HG02970 (cell line): ENCODE results near the gene MYRIP.

Experiments used
- ATAC-seq: cut with Tn5 transposase; IDR thresholded peaks from one replicate; pipeline ENCODE4 v1.9.1; 2021; ENCODE audit warnings: mild to moderate bottlenecking, moderate library complexity, moderate number of reproducible peaks; ENCODE audit not compliant: unreplicated experiment, low FRiP score

MYRIP gene

GRCh38 chr3:39900462-39901002, 91.1 kb downstream of the MYRIP start:
- no peak for ATAC-seq

- ATAC-seq = no peak
These were observed 93.8 kb downstream of the MYRIP start for GRCh38 chr3:39903253-39903652.

DNA sequence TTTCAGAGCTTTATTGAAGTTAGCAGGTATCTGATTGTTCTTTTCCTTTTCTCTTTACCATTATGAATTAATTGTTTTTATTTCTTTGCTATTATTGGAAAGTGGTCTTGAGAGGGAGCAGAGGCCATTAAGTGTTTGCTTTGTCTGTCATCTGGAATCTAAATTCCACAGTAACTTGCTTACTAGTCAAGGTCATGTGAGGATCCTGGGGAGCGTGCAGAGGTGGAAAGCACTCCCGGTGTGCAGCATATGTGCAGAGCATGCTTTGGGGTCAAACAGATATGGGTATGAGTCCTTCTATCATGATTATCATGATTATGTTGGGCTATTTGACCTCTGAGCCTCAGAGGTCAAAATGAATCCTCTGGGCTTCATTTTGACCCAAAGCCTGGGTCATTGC, 96.4 kb downstream of the MYRIP start:
- no peak for ATAC-seq

DNA sequence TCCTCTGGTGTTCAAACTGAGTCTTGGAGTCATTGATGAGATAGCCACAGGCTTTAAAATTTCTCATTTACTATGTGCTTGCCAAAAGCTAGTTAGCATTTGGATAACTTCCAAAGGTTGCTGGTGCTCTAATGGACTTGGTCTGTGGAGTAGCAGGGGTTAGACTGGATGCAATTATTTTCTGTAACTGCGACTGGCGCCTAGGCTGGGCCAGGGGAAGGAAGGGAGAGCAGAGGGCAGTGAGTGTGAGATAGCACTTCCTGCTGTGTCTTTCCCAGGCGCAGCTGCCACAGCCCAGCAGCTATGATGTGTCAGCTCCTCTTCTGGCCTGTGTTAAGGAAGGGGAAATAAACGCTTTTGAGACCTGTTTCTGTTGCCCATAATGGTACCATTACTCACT, 98.6 kb downstream of the MYRIP start:
- no peak for ATAC-seq

- ATAC-seq = no peak
These were observed 100.7 kb downstream of the MYRIP start for GRCh38 chr3:39910135-39910534.

GRCh38 chr3:39910826-39911464, 101.5 kb downstream of the MYRIP start:
- ATAC-seq = no peak

- ATAC-seq = no peak
These were observed 102.3 kb downstream of the MYRIP start for GRCh38 chr3:39911465-39912309.

DNA sequence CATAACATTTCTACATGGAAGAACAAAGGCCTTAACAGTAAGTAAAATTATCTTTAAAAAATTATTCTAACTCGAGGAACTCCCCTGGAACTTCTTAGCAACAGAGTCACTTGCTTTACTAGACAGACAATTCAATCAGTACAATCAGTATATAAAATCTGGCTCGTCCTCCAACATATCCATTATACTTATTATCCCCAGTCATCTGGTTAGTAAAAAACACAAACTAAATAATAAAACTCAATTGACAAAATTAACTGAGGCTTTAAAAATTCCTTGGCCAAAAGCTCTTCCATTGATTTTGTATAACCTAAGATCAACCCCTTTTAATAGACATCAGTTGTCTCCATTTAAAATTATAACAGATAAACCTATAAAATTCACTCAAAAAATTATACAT, 105.6 kb downstream of the MYRIP start:
- no peak for ATAC-seq

- no peak for ATAC-seq
These were observed 107.8 kb downstream of the MYRIP start for GRCh38 chr3:39917065-39917773.

- no peak for ATAC-seq
These were observed 109.9 kb downstream of the MYRIP start for GRCh38 chr3:39919281-39919680.

DNA sequence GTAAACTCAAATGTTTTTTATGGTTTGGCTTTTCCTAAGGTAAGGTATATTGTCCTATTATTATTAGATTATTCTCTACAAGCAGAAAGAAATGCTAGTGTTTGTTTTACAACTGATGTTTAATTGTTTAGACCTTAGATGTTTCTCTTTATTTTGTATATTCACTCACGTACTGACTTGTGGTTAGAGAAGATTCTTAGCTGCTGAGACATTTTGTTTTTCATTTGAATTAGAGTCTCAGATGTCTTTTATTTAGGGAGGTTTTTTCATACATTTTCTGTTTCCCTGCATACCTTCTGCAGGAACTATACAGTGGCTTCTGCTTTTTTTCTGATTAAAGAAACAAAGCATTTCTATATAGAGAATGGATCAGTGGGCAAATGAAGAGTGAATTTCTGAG, 110.9 kb downstream of the MYRIP start:
- no peak for ATAC-seq

DNA sequence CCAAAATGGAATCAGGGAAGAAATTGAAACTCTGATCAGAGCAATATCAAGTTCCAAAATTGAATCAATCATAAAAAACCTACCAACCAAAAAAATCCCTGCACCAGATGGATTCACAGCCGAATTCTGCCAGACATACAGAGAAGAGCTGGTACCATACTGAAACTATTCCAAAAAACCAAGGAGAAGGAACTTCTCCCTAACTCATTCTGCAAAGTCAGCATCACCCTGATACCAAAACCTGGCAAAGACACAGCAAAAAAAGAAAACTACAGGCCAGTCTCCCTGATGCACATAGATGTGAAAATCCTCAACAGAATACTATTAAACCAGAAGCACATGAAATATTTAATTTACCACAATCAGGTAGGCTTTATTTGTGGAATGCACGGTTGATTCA, 118.1 kb downstream of the MYRIP start:
- ATAC-seq = no peak

DNA sequence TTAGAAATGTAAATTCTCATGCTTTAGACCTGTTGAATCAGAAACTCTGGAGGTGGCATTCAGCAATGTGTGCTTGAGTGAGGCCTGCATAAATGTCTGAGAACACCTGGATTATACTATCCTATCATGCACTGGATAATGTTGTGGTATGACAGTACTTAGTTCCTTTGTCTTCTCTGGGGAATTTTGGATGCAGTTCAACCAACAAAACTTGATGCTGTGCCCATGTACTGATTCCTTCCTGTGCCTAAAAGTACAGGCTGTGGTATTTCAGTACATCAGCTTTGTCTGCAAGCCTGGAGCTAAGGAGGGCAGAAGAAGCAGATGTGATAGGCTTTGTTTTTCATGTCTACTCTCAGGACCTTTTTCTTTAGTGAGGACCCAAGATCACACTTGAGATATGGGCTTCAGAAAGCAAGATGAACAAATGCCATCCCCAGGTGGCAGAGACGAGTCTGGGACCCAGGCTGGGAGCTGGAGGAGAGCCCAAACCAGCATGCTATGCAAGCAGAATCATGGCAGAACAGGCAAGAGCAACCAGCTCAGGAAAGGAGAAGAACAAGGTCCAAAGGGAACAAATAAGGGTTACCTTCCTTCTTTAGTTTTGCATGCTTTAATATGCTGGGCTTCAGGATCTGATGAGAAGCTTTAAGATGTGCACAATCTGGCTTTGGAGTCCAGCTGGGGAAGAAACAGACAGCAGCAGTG, 124.7 kb downstream of the MYRIP start:
- no peak for ATAC-seq

- no peak for ATAC-seq
These were observed 125.3 kb downstream of the MYRIP start for GRCh38 chr3:39934696-39935095.

- ATAC-seq = no peak
These were observed 125.9 kb downstream of the MYRIP start for GRCh38 chr3:39935261-39935660.

- ATAC-seq = no peak
These were observed 127.4 kb downstream of the MYRIP start for GRCh38 chr3:39936848-39937247.

- no peak for ATAC-seq
These were observed 127.9 kb downstream of the MYRIP start for GRCh38 chr3:39937315-39937714.

- ATAC-seq = no peak
These were observed 128.5 kb downstream of the MYRIP start for GRCh38 chr3:39937874-39938273.

DNA sequence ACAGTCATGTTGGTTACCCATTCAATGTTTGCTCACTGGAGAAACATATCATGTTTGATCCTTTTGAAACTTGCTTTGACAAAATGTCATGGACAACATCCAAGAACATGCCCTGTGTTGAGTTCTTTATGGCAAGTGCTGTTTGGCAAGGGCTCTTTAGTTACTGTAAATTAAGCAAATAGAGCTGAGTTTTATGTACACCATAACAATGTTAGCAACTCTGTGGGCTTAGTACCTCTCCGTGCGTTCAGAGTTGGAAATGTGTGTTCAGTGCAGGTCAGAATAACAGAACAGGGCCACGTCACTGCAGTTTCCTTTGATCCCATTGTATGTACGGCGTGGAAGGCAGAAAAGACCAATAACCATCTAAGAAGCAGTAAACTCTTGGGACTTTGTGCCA, 132.5 kb downstream of the MYRIP start:
- ATAC-seq = no peak

- ATAC-seq = no peak
These were observed 151.2 kb downstream of the MYRIP start for GRCh38 chr3:39960515-39961191.
